Skeletal muscle tissue (tissue), 4 donors: ENCODE results near the gene RILPL2. TPM values are rescaled to one million over a fixed set of nuclear protein-coding genes. Genes with fewer than 3 reads are reported as not detected.
"Not testable (repeated sequence)": the region's sequence is repeated elsewhere in the genome, so short reads cannot be mapped to it uniquely, and the experiment has no call there.

ENCODE experiments used
- H3K27ac ChIP-seq: one replicate; pipeline ENCODE4 v1.7.0; 2013; ENCODE audit warnings: mild to moderate bottlenecking, low read depth, low read length, inconsistent platforms
- H3K27me3 ChIP-seq, 3 donors: one replicate each; pipeline ENCODE4 v1.7.0; 2013; ENCODE audit warnings: low read length in 3 of 3; ENCODE audit not compliant: control insufficient read depth in 3 of 3, insufficient read depth in 3 of 3
- H3K36me3 ChIP-seq, 3 donors: one replicate each; pipeline ENCODE4 v1.7.0; 2013; ENCODE audit warnings: low read length in 3 of 3; ENCODE audit not compliant: control insufficient read depth in 3 of 3, insufficient read depth in 3 of 3
- H3K4me1 ChIP-seq, 3 donors: one replicate each; pipeline ENCODE4 v1.7.0; 2013; ENCODE audit warnings: low read length in 3 of 3, mild to moderate bottlenecking in 3 of 3; ENCODE audit not compliant: control insufficient read depth in 3 of 3, insufficient read depth in 3 of 3
- H3K4me3 ChIP-seq, 3 donors: one replicate each; pipeline ENCODE4 v1.7.0; 2013; ENCODE audit warnings: low read length in 3 of 3
- H3K9ac ChIP-seq, 3 donors: one replicate each; pipeline ENCODE4 v1.7.0; 2013; ENCODE audit warnings: low read length in 3 of 3, mild to moderate bottlenecking in 3 of 3, moderate library complexity in 2 of 3, low read depth in 1 of 3
- H3K9me3 ChIP-seq, 3 donors: one replicate each; pipeline ENCODE4 v1.7.0; 2013; ENCODE audit warnings: low read length in 3 of 3; ENCODE audit not compliant: control insufficient read depth in 3 of 3
- total RNA-seq: library from RNA; depleted of rRNA; stranded (reverse); fragments of >200 nt; gene quantifications from one replicate; pipeline ENCODE4 v1.2.3, GENCODE V29; 2014
- donor health status: Osteomylitis.

RILPL2 gene
- total RNA-seq, 1 donor from 2014 or later: 1.0 TPM

DNA sequence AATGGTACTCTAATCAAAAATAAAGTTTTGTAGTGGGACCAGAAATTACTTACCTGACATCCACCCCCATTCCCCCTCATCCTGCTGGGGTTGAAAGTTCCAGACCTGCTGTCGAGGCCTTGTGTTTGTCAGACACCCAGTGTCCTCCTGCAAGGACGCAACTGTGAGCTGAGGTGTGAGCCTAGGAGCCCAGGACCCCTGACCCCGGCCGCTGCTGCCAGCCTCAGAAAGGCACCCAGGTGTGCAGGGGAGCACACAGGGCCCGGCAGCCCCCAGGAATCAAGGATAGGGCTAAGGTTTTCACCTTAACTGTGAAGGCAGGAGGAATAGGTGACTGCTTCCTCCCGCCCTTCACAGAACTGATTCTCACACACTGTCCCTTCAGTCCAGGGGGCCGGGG is 27.9 kb downstream of the RILPL2 start:
- H3K4me3 ChIP-seq, H3K4me1 ChIP-seq, H3K9ac ChIP-seq, H3K27ac ChIP-seq, H3K9me3 ChIP-seq, H3K27me3 ChIP-seq: not testable (repeated sequence)
- H3K36me3 ChIP-seq: peaks cover 27 to 36% (median 34%) of the 10 kb centered on the region in 3 donors

DNA sequence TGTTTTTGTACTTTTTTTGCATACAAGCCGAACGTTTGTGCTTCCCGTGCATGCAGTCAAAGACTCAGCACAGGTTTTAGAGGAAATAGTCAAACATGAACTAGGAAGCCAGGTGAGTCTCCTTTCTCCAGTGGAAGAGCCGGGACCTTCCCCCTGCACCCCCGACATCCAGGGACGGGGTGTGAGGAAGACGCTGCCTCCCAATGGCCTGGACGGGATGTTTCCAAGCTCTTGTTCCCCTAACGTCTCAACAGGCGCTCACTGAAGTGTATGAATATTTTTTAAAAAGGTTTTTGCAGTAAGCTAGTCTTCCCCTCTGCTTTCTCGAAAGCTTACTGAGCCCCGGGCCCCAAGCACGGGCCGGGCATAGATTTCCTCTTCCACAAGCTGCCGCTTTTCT is 28.6 kb downstream of the RILPL2 start:
- H3K9ac ChIP-seq, H3K4me1 ChIP-seq, H3K27me3 ChIP-seq, H3K27ac ChIP-seq, H3K4me3 ChIP-seq, H3K9me3 ChIP-seq: not testable (repeated sequence)
- peaks cover 33 to 42% (median 41%) of the 10 kb centered on the region in 3 donors for H3K36me3 ChIP-seq

DNA sequence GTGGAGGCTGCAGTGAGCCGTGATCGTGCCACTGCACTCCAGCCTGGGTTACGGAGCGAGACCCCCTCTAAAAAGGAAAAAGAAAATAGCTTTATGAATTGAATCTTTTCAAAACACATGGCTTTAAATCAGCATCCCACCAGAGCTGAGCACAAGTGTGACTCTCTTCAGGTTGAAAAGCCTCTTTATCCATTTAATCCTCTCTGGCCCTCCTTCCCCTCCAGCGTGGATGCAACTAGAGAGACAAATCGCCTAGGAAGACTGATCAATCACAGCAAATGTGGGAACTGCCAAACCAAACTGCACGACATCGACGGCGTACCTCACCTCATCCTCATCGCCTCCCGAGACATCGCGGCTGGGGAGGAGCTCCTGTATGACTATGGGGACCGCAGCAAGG is 29.2 kb downstream of the RILPL2 start:
- H3K4me1 ChIP-seq, H3K9ac ChIP-seq, H3K9me3 ChIP-seq, H3K27me3 ChIP-seq, H3K27ac ChIP-seq, H3K4me3 ChIP-seq: not testable (repeated sequence)
- peaks cover 39 to 47% (median 45%) of the 10 kb centered on the region in 3 donors for H3K36me3 ChIP-seq

DNA sequence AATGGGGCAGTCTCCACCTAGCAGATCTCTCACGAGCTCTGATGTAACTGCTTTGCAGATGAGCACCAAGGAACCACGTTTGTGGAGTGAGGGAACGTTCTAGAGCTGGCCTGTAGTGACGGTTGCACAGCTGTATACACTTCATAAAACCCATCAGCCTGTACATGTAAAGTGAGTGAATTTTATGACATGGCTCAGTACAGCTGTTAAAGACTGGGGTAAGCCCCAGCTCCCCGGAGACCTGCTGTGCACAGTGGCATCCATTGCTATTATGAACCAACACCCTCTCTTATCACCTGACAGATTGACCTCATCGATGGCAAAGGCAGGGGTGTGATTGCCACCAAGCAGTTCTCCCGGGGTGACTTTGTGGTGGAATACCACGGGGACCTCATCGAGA is 31.9 kb downstream of the RILPL2 start:
- no peaks in the 10 kb centered on the region for H3K9me3 ChIP-seq
- H3K4me3 ChIP-seq: no peak overlapping the region
- no peak overlapping the region for H3K27ac ChIP-seq
- no peak overlapping the region for H3K9ac ChIP-seq
- peaks cover 42 to 49% (median 45%) of the 10 kb centered on the region in 3 donors for H3K36me3 ChIP-seq
- H3K4me1 ChIP-seq: peaks cover 0 to 9% (median 9%) of the 10 kb centered on the region in 3 donors
- no peaks in the 10 kb centered on the region for H3K27me3 ChIP-seq

DNA sequence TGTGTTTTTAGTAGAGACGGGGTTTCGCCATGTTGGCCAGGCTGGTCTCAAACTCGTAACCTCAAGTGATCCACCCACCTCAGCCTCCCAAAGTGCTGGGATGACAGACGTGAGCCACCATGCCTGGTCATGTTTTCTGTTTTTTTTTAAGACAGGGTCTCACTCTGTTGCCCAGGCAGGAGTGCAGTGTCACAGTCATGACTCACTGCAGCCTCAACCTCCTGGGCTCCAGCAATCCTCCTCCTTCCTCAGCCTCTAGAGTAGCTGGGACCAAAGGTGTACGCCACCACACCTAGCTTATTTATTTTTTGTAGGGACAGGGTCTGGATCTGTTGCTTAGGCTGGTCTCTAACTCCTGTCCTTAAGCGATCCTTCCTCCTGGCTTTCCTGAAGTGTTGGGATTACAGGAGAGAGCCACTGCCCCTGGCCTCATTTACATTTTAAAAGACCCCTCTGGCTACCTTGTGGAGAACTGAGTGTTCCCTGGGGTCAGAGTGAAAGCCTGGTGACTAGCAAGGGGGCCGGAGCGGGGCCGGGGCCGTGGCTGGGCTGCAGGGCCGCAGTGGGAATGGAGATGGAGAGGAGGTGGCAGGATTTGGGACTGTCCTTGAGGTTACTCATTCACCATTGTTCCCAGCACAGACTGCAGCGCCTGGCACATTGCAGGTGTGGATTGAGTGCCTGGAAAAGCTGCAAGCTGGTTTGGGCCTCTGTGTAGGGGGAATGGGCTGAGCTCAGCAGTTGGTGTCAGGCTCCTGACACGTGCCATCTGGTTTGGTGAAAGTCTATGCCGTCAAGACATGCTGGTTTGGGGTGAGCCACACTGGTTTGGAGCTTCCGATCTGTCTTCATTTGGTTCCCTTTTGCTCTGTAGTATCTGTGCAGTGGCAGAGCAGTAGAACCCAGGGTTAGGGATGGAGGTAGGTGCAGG is 34.5 kb downstream of the RILPL2 start:
- H3K27ac ChIP-seq: no peak overlapping the region

DNA sequence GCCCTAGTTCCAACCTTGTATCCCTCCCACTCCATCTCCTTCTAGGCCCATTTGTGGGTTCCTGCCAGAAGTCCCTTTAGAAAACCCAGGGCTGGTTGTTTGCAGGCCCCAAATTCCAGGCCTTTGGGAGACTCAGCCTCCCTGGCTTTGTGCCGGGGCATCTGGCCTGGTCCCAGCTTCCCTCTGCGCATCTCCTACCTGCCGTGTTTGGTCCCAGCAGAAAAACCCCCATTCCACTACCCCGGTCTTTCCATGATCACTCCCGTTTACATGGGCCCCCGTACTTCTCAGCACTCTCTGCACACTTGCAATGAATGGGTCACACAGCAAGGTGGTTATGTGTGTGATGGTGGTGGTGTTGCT is 37.2 kb downstream of the RILPL2 start:
- H3K27me3 ChIP-seq: no peaks in the 10 kb centered on the region
- peaks cover 53 to 58% (median 56%) of the 10 kb centered on the region in 3 donors for H3K36me3 ChIP-seq
- H3K9me3 ChIP-seq: no peaks in the 10 kb centered on the region
- peak overlapping the region in 2 of 3 donors; percentile 20 to 44 for H3K9ac ChIP-seq
- H3K4me3 ChIP-seq: no peak overlapping the region
- H3K27ac ChIP-seq: no peak overlapping the region
- H3K4me1 ChIP-seq: peaks cover 8 to 40% (median 24%) of the 10 kb centered on the region in 3 donors

More for the DNA sequence above, 34.5 kb downstream of the RILPL2 start:
- no peak overlapping the region for H3K4me3 ChIP-seq
- H3K9ac ChIP-seq: peak overlapping the region in 2 of 3 donors; percentile 14 to 25
- no peaks in the 10 kb centered on the region for H3K27me3 ChIP-seq
- peaks cover 47 to 52% (median 51%) of the 10 kb centered on the region in 3 donors for H3K36me3 ChIP-seq
- no peaks in the 10 kb centered on the region for H3K9me3 ChIP-seq
- peaks cover 8 to 27% (median 24%) of the 10 kb centered on the region in 3 donors for H3K4me1 ChIP-seq

DNA sequence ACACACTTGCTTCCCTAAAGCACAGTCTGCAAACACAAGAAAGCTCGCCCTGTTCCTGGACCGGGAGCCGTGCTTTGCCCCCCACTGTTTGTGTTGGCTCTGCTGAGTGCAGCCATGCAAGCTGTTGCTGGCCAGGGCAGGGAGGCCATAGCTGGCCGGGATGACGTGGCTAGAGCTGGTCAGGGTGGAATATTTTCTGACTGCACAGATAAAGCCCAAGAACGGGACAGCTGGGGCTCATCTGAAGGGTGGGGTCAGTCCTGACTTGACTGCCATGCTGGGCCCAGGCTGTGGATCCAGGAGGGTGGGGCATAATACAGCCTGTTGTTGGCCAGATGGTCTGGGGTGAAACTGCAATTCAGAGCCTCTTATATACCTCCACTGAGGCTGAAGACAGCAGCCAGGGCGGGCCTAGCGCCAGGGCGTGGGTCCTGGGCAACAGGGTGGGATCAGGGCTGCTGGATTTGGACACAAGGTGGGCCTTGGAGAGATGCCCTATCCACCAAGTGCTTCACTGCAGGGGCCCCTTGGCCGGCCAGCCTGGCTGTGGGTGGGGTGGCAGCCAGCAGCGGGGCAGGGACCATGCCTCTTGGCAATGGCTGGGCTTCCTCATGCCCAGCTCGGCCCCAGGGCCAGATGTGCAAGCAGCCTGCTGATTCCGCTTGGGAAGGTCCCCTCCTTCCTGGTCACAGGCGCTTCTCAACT is 37.8 kb downstream of the RILPL2 start:
- Histone ChIP-seq H3K36me3 (peaks cover 49 to 55% (median 51%) of the 10 kb centered on the region in 3 donors), H3K9me3 (no peaks in the 10 kb centered on the region), H3K9ac (peak overlapping the region; percentile 32 to 60 (median 44)), H3K27ac (no peak overlapping the region), H3K4me3 (peak overlapping the region in 1 of 3 donors; percentile 31), H3K27me3 (no peaks in the 10 kb centered on the region), H3K4me1 (peaks cover 8 to 40% (median 24%) of the 10 kb centered on the region in 3 donors)

DNA sequence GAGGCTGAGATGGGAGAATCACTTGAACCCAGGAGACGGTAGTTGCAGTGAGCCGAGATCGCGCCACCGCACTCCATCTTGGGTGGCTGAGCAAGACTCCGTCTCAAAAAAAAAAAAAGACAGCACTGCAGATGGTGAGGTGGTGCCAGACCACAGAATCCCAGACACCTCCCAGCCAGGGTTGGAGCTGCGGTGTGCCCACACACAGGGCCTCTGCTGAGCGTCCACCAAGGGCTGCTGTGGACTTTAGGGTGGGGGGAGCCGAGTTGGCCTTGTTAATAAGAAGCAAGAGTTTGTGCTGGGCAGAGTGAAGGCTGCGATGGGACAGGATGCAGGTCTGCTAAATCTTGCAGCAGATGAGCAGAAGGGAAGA is 38.3 kb downstream of the RILPL2 start:
- H3K27ac ChIP-seq: no peak overlapping the region
- peak overlapping the region; percentile 32 to 60 (median 44) for H3K9ac ChIP-seq
- H3K4me3 ChIP-seq: peak overlapping the region in 1 of 3 donors; percentile 31
- no peaks in the 10 kb centered on the region for H3K9me3 ChIP-seq
- H3K36me3 ChIP-seq: peaks cover 47 to 54% (median 51%) of the 10 kb centered on the region in 3 donors
- H3K27me3 ChIP-seq: no peaks in the 10 kb centered on the region
- H3K4me1 ChIP-seq: peaks cover 8 to 40% (median 24%) of the 10 kb centered on the region in 3 donors

DNA sequence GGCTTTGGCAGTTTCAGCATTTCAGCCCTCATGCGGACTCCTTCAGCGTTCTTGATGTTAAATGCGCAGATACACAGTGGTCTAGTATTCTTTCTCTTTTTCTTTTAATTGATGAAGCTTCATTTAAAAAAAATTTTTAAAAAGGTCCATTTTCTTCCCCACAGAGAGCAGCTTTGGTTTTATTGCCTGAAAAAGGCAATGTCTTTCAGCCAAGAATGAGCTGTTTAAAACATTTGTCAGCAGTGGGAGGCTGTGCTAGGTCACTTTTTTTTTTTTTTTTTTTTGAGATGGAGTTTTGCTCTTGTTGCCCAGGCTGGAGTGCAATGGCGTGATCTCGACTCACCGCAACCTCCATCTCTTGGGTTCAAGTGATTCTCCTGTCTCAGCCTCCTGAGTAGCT is 39.1 kb downstream of the RILPL2 start:
- no peak overlapping the region for H3K4me3 ChIP-seq
- no peak overlapping the region for H3K9ac ChIP-seq
- no peaks in the 10 kb centered on the region for H3K9me3 ChIP-seq
- no peak overlapping the region for H3K27ac ChIP-seq
- H3K4me1 ChIP-seq: peaks cover 8 to 39% (median 21%) of the 10 kb centered on the region in 3 donors
- H3K36me3 ChIP-seq: peaks cover 42 to 49% (median 48%) of the 10 kb centered on the region in 3 donors
- no peaks in the 10 kb centered on the region for H3K27me3 ChIP-seq

DNA sequence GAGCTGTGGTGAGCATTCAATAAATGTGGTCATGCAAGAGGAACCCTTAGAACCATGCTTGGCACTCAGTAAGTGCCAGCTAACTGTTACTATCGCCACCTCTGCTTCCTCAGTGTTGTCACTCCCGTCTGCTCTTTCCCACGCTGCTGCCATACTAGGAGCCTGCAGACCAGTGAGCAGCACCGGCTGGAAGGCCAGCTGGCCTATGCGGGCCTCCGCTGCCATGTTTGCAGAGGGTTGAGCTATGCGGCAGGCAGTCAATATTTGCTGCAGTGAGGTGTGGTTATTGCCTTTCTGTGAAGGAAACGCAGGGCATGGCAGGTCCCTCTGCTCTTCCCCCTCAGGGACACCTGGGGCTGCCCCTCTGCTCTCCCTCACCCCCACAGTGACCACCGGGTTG is 39.5 kb downstream of the RILPL2 start:
- Histone ChIP-seq H3K27ac (no peak overlapping the region), H3K4me3 (no peak overlapping the region), H3K9me3 (no peaks in the 10 kb centered on the region), H3K9ac (no peak overlapping the region), H3K36me3 (peaks cover 41 to 51% (median 47%) of the 10 kb centered on the region in 3 donors), H3K4me1 (peaks cover 9 to 39% (median 20%) of the 10 kb centered on the region in 3 donors), H3K27me3 (no peaks in the 10 kb centered on the region)
